22Rv1 (cell line): Measurements from ENCODE around the gene PLEKHG1.

ENCODE experiments used
- H3K27ac ChIP-seq: fragments of 450-650 bp; 2 replicates; pipeline ENCODE4 v1.5.1; 2017
- CTCF ChIP-seq: fragments of 450-650 bp; IDR thresholded peaks from 2 replicates; pipeline ENCODE4 v1.5.1; 2017; ENCODE audit warnings: mild to moderate bottlenecking
- ZFX ChIP-seq: fragments of 450-650 bp; IDR thresholded peaks from 2 replicates; pipeline ENCODE4 v1.6.1; 2017; ENCODE audit warnings: antibody characterized with exemption, borderline replicate concordance

PLEKHG1 gene

GRCh38 chr6:150606647-150607328 lies 7.1 kb downstream of the PLEKHG1 start:
- H3K27ac ChIP-seq = no peak overlapping the region
- TF ChIP-seq CTCF (no peak), ZFX (no peak)

- TF ChIP-seq ZFX = no peak
- TF ChIP-seq CTCF = no peak
Measured at GRCh38 chr6:150607329-150607650, 7.6 kb downstream of the PLEKHG1 start.

GRCh38 chr6:150610584-150610983 lies 10.9 kb downstream of the PLEKHG1 start:
- TF ChIP-seq ZFX (no peak), CTCF (no peak)
- no peak overlapping the region for H3K27ac ChIP-seq

More at GRCh38 chr6:150607329-150607650, 7.6 kb downstream of the PLEKHG1 start:
- no peak overlapping the region for H3K27ac ChIP-seq

GRCh38 chr6:150613269-150613668 lies 13.6 kb downstream of the PLEKHG1 start:
- TF ChIP-seq CTCF (no peak), ZFX (no peak)
- no peak overlapping the region for H3K27ac ChIP-seq

GRCh38 chr6:150615967-150616366 lies 16.3 kb downstream of the PLEKHG1 start:
- TF ChIP-seq CTCF (no peak), ZFX (no peak)
- no peak overlapping the region for H3K27ac ChIP-seq

- no peak overlapping the region for H3K27ac ChIP-seq
- TF ChIP-seq ZFX (no peak), CTCF (no peak)
Measured at GRCh38 chr6:150616586-150616985, 16.9 kb downstream of the PLEKHG1 start.

- TF ChIP-seq ZFX = no peak
- TF ChIP-seq CTCF = no peak
- H3K27ac ChIP-seq = no peak overlapping the region
Measured at GRCh38 chr6:150617062-150617461, 17.4 kb downstream of the PLEKHG1 start.
